Stimulated activated CD8-positive, alpha-beta memory T cell treated with anti-CD3 and anti-CD28 coated beads, Interleukin-7, amount 100 ng/mL, for 4 hours (primary cell): Measurements from ENCODE around the gene TMEFF1.

Experiments
- DNase-seq, 2 donors: peaks; one replicate each; pipeline ENCODE4 v3.0.0-alpha.2; 2020; ENCODE audit warnings: low read depth in 2 of 2

The TMEFF1 gene

GRCh38 chr9:100602342-100602801 is 129.4 kb downstream of the TMEFF1 start:
- no peak for DNase-seq

DNA sequence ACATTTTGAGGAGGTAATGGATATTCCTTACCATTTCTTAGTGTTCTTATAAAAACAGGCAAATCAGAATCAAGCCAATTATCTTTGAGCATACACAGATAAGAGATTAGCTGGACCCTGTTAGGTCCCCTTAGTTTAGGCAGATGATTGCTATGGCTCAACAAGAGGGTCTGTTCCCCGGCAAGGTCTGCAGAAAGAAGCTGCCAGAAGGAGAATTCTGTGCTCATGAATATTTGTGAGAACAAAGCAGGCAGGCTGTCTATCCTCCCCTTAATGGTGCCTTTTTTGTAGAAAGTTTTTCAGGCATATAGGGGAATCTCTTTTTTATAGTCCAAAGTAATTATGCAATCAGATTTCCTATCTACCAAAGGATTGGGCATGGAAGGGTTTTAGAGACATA is 132.5 kb downstream of the TMEFF1 start:
- no peak for DNase-seq

GRCh38 chr9:100619194-100619593 is 146.2 kb downstream of the TMEFF1 start:
- no peak for DNase-seq

GRCh38 chr9:100619665-100620064 is 146.7 kb downstream of the TMEFF1 start:
- DNase-seq: no peak

GRCh38 chr9:100623969-100624368 is 151.0 kb downstream of the TMEFF1 start:
- no peak for DNase-seq

DNA sequence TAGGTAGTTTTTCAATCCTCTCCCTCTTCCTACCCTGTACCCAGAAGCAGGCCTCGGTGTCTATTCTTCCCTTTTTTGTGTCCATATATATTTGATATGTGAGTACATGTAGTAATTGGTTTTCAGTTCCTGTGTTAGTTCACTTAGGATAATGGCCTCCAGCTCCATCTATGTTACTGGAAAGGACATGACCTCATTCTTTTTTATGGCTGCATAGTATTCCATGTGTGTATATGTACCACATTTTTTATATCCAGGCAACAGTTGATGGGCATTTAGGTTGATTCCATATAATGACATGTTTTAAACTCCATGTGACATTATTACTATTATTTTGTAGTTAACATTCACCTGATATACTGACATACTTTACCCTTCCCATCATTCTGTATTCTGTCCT is 154.0 kb downstream of the TMEFF1 start:
- DNase-seq: no peak
